HG03159 (cell line): ENCODE data around the gene PDE8B.
"Not testable (repeated sequence)": the region's sequence is repeated elsewhere in the genome, so short reads cannot be mapped to it uniquely, and the experiment has no call there.

Experiments
- ATAC-seq: cut with Tn5 transposase; IDR thresholded peaks from one replicate; pipeline ENCODE4 v1.9.1; 2021; ENCODE audit warnings: mild to moderate bottlenecking, moderate library complexity; ENCODE audit not compliant: unreplicated experiment

Gene PDE8B

DNA sequence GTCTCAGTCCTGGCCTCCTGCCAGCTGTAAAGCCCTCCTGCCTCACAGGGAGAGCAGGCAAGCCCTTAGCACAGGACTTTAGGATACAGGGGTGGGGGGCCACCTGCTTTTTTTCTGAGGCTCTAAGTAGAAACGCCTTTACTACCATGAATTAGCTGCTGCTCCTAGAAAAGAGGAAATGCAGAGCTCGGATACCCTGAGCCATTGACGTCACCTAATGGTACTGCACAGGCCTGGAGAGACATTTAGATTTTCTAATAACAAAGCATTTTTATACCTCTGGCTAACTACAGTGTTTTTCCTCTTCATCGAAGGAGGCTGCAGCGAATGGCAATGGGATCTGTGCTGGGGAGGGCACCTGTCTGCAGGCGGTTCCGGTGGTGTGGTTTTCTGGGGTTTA lies 144.6 kb downstream of the PDE8B start:
- no peak for ATAC-seq

DNA sequence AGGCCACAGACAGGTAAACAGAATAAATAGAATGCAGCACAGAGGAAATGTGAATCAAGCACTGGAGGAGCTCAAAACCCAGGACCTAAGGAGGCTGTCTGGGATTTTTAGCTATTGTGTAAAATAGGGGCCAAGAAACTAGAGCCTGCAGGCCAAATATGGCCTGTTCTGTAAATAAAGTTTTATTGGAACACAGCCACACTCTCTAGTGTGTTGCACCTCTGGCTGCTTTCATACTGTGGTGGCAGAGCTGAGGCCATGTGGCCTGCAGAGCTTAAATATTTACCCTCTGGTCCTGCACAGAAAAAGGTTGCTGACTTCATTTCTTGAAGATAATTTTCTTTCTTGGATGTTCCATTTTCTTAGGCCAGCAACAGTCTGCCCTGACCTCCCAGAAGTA lies 145.3 kb downstream of the PDE8B start:
- no peak for ATAC-seq

DNA sequence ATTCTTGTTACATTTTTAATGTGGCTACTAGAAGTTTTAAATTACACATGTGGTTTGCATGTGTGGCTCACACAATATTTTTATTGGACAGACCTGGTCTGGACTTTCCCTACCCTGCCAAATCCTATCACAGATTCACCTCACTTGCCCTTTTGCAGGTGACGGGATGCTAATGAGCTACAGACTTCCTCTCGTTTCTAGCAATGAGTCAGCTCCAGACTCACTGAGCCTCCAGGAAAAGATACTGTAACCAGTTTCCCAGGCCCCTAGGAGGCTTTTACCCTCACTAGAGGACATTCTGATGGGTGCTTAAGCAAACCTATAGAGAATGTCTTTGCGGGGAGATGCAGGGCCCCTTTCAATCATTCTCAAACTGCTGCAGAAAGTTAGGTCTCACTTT lies 146.3 kb downstream of the PDE8B start:
- ATAC-seq: peak; percentile 85

DNA sequence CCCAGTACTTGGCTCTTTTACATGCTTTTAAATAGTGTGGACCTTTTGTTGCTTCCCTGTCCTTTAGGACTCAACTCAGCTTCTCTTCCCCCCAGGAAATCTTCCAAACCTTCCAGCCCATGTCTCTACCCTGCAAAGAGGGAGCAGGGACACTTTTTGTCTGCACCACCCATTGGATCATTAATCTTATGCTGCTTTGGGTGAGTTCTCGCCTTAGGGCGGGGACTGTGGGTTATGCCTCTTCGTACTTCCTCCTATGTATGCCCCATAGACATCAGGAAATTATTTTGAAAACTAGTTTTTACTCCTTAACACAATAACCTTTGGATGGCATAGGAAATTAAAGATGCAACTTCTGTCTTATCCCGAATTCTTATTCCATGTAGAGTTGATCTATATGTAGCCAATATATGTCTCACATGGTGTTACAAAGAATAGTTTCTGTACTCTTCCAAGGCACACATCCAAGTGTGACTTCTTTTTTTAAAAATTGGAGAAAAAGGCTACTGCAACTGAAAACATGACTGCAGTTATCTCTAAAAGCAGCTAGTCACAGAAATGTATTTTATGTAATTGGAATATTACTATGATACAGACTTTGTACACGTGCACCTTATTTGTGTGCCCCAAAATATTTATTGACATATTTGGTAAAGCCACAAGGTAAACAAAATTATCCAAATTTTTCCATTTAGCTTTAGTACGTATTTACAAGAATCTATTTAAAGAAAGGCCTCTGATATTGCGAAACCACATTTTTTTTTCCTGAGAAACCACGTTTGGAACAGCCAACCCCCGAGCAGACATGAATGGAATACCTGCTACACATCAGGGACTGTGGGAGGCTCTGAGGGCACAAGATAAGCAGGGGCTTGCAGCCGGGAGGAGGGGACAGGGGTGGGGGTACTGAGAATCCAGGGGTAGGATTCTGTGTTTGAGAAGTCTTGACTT lies 148.1 kb downstream of the PDE8B start:
- ATAC-seq: no peak

DNA sequence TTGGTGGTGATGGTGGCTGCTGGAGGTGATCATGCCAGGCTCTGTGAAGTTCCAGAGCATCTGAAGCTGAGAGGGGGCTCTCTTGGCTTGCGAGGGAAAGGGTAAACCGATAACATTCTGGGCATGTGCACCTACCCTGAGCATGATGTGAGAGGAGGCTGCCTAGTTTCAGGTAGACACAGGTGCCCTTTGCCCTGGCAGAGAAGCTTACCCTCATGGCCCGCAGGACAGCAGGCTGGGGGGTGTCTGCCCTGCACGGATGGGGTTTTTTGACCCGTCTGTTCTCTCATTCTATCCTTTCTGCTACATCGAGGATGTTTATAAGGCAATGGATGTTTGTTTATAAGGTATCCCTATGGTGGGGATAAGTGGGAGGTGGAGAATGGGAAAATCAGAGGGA lies 148.8 kb downstream of the PDE8B start:
- no peak for ATAC-seq

DNA sequence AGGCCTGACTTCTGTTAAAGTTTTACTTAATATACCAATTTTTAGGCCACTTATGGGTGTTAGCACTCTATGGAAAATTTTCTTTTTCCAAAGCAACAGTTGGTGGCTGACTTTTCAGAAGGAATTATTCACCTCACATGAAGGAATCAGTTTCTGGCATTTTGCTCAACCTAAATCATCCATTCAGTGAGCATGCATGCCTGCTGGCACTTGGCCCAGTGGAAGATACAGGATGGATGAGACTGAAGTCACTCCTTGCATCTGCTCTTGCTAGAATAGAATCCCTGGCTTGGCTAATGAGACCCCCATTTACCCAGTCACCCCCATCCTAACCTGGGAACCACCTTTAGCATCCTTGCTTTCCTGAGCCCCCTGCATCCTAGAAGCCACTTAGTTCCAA lies 149.9 kb downstream of the PDE8B start:
- ATAC-seq: no peak

DNA sequence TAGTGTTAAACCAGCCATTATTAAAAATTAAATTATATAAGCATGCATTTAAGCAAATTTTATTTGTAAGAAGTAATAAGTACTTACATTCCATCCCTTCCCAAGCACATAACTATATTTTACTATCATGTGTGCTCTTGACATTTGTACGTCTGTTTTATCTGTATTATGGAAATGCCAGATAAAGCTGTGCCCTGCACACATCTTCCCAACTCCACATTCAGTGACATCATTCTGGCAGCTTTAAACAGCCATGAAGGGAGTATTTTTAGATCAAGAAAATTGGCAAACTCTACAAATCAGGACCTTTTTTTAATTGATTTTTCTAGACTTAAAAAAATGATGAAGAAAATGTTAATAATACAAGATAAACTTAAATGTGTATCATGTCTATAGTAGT lies 150.5 kb downstream of the PDE8B start:
- ATAC-seq: no peak

DNA sequence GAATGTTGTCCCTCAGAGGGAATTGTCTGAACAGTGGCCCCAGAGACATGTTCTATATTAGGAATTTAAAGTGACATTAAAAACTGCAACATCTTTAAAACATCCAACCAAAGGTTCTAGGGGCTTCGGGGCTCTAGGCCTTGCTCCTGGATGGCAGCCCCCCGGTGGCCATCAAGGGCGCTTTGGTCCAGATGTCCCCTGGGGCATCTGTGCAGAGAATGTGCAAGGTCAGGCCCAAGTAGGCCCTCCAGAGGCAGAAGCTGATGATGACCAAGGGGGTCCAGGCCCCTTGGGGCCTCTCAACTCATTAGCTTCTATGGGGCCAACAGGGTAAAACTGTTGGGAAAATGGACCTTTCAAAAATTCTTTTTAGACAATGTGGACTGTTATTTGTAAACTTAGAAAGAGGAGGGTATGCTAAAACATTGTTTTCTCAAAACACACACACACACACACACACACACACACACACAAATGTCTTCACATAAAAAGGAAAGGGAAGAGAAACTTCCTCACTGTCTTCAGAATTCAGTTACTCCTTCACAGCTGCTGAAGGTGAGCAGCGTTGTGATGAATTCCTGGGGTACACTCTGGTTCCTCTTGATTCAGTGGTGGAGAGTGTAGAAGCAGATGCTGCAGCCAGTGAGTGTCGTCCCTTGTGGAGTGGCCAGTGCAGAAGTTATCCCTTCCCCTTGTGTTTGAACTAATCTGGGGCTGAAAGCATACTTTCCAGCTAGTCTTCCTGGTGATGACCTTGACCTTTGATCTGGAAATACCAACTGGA lies 156.4 kb downstream of the PDE8B start:
- no peak for ATAC-seq

DNA sequence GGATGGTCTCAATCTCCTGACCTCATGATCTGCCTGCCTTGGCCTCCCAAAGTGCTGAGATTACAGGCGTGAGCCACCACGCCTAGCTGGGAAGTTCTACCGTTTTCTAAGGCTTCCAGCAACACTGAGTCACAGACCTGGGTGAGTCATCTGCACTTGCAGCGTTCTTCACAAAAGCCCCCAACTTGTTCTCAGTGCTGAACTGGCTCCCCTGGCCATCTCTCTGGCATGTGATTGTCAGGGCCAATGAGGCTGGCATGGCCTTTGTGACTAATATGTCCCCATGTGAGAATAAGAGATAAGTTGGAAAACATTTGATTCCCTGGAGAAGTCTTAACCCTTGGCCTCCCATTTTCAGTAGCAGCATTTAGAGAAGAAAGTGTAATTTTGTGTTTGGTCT lies 157.3 kb downstream of the PDE8B start:
- ATAC-seq: no peak

DNA sequence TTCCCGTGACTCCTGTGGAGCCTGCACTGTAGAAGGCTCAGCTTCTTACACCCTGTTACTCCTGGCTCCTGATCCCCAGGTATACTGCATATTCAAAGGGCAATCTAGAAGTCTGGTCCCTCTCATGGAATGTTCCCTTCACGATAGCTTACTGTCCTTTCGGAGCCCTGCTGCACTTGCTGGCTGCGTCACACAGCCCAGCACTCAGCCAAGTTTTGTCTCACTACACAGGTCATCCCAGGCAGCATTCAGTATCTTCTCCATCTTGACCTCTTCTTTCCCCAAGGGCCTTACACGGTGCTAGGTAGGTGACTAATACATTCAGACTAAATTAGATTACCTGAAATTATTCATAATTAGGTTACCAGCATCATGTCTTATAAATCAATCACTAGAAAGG lies 157.9 kb downstream of the PDE8B start:
- no peak for ATAC-seq

DNA sequence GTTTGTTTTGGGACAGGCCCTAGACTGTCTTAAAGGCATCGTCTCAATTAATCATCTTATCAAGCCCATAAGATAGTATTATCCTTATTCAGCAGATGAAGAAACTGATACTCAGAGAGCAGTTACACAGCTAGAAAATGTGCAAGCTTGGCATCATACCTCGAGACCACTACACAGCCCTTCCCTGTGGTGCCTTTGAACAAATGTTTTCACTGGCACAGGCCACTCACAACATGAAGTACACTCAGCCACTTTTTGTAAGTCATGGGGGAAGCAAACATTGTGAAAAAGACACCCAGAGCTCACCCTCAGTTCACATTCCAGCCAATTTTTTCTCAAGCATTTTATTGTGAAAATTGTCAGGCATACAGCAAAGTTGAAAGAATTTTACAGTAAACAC lies 159.1 kb downstream of the PDE8B start:
- ATAC-seq: no peak

DNA sequence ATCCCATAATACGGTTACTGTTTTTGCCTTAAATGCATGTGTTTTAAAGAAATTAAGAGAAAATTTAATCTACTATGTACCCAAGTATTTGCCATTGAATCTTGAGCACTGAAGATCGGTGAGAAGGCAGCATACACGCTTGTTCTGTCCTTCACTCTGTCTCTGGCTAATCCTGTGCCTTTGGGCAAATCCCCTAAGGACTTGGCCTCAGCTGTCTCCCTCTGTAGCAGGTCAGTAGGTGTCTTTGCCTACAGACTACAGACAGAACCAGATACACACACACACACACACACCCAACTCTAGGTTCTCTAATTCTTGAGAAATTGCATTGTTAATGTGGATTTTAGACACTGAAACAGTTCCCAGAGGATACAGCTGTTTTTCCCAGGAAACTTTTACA lies 164.2 kb downstream of the PDE8B start:
- ATAC-seq: no peak

DNA sequence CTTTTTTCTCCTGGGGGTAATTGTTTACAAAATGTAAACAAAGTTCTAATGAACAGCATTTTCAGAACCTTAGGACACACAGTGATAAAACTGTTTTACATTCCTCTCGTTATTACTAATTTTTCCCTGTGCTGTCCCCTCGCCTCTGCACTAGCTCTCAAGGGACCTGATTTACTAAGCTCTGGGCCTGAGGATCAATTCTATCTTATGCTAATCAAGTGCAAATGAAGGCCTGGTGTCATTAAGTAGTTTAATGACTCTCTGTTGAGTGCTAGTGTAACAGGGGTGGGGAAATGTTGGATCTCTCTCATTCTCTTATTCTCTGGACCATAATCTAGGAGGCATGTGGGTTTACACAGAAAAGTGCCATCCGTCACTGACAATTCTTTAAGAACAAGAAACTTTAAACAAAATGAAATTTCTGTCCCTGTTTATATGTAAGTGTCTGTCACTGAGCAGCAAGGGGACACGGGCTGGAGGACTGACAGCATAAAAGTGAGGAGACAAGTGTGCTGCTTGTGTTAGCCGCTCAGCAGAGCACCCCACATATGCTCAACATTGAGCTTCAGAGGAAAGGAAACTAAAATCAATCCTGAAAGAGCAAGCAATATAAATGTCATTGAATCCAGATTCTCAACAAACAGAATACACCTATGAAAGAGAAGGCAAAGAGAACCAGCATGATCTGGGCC lies 166.3 kb downstream of the PDE8B start:
- ATAC-seq: no peak

DNA sequence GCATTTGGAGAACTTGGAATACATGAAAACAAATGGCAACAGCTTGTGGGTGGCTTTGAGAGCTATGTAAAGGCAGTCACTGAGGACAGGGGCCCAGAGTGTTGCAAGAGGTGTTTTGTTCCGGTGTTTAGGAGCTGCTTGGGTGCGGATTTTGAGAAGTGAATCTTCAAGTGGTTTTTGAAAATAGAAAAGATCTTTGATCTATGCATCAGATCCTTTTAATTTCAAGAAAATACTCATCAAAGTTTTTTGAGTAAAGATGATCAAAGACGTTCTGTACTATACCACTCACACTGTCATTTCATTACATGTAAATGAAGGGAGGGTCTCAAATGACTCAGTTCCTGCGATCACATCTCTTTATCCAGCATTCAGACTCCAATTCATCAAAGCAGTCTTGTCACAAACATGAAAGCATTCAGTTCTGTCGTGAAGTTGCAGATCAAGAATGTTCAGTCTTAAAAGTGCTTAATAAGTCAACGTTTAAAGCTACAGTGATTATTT lies 169.1 kb downstream of the PDE8B start:
- peak; percentile 90 for ATAC-seq

DNA sequence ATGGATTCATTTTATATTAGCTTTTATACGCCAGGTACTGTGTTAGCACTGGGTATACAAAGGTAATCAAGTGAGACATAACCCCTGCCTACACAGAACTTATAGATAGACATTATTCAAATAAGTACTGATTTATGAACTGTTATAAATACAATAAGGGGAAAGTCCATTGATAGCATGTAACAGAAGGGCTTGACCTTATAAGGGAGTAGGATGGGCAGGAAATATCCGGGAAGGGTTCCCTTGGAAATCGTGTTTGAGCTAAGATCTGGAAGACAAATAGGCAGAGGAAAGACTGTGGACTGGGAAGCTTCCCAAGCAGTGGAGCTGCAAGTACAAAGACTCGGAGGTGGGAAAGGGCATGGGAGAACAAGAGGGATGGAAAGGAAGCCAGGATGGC lies 170.2 kb downstream of the PDE8B start:
- no peak for ATAC-seq

DNA sequence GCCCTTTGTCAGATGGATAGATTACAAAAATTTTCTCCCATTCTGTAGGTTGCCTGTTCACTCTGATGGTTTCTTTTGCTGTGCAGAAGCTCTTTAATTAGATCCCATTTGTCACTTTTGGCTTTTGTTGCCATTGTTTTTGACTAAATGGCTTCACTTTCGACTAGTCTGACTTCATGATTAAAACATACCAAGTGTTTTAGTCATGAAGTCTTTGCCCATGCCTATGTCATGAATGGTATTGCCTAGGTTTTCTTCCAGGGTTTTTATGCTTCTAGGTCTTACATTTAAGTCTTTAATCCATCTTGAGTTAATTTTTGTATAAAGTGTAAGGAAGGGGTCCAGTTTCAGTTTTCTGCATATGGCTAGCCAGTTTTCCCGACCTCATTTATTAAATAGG lies 172.9 kb downstream of the PDE8B start:
- not testable (repeated sequence) for ATAC-seq

DNA sequence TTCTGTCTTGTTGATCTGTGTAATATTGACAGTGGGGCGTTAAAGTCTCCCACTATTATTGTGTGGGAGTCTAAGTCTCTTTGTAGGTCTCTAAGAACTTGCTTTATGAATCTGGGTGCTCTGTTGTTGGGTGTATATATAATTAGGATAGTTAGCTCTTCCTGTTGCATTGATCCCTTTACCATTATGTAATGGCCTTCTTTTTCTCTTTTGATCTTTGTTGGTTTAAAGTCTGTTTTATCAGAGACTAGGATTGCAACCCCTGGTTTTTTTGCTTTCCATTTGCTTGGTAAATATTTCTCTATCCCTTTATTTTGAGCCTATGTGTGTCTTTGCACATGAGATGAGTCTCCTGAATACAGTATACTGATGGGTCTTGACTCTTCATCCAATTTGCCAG lies 175.9 kb downstream of the PDE8B start:
- ATAC-seq: not testable (repeated sequence)

DNA sequence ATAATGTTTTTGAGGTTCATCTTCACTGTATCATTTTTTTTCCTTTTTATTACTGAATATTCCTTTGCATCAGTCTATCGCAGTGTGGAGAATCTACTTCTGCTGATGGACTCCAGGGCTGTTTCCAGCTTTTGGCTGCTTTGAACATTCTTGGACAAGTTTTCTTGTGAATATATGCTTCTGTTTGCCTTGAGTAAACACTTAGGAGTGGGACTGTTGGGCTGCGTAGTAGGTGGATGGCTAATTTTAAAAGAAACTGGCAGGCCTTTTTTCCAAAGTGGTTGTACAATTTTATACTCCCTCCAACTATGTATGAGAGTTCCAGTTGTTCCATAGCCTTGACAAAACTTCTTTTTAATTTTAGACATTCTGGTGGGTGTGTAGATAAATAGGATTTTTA lies 179.3 kb downstream of the PDE8B start:
- ATAC-seq: no peak

DNA sequence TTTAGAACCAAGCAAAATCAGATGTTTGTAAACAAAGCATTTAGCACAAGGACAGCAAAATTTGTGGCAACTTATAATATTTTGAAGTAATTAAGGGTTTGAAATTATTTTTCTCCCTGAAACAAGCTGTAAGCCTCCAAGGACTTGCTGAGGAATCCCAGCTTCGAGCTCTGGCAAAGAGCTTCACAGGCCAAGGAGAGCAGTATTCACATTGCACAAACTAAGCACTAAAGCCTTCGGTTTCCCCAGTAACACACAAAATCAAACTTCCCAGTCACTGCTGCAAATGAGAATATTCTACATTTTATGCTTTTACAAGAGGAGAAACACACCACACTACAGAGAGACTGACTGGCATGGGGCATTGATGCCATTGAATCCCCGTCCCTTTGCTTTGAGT lies 179.7 kb downstream of the PDE8B start:
- no peak for ATAC-seq

DNA sequence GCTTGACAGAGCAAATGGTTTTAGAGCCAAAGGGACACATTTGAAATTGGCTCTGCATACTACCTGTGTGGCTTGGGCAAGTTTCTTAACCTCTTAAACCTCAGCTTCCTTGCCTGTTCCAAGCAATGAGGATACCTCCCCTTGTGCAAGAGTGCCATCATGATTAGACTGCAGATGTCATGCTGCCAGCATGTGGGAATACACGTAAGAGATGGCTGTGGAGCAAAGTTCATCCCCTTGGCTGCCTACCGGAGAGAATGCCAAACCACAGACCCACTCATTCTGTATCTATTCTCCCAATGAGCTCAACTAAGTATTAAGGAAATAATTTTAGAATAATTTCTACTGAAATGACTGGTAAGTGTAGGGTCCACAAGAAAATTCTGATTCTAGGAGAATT lies 180.3 kb downstream of the PDE8B start:
- no peak for ATAC-seq

DNA sequence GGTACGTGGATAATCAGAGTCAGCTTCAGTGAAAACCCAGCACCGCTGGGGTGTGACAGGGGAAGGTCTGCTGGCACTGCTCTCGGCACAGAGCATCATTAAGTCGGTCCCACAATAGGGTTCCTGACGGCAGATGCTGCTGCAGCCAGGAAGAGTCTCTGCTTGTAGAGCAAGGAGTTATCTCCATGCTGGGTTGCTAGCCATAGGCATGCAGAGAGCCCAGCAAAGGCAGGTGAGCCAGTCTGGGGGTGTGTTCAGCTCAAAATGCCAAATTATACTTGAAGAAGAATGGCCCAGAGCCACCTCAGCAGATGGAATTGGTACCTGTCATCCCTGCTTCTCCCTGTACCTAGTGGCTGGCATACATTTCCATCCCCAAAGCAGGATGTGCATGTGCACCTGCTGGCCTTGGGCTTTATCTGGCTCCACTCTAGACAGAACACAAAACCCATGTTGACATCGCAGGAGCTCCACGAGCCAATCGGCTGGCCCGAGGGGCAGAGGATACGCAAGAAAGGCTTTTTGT lies 180.8 kb downstream of the PDE8B start:
- ATAC-seq: no peak
